ENCODE data around the gene DSTN. TPM values are rescaled to one million over a fixed set of nuclear protein-coding genes. Genes with fewer than 3 reads are reported as not detected.

DSTN gene
- total RNA-seq, 1 donor from 2014 or later, result 258 TPM

GRCh38 chr20:17633850-17634500 lies 64.1 kb downstream of the DSTN start:
- no peak for DNase-seq (ENCODE audit: low spot score in 2 of 2)
- no peak for FAIRE-seq

GRCh38 chr20:17634661-17635331 lies 64.9 kb downstream of the DSTN start:
- peak in 1 of 2 donors; percentile 45 for DNase-seq (ENCODE audit: low spot score in 2 of 2)

GRCh38 chr20:17635332-17636244 lies 65.7 kb downstream of the DSTN start:
- DNase-seq (ENCODE audit: low spot score in 2 of 2) (no peak), FAIRE-seq (no peak)

More at GRCh38 chr20:17634661-17635331, 64.9 kb downstream of the DSTN start:
- no peak for FAIRE-seq

GRCh38 chr20:17636523-17637412 lies 66.9 kb downstream of the DSTN start:
- FAIRE-seq (no peak), DNase-seq (ENCODE audit: low spot score in 2 of 2) (peak; percentile 68 to 69)

GRCh38 chr20:17637413-17637780 lies 67.5 kb downstream of the DSTN start:
- no peak for DNase-seq (ENCODE audit: low spot score in 2 of 2)
- no peak for FAIRE-seq

GRCh38 chr20:17637985-17638640 lies 68.2 kb downstream of the DSTN start:
- FAIRE-seq (no peak), DNase-seq (ENCODE audit: low spot score in 2 of 2) (no peak)

- FAIRE-seq, result no peak
Observed at GRCh38 chr20:17638835-17639407, 69.0 kb downstream of the DSTN start.

GRCh38 chr20:17640146-17640874 lies 70.4 kb downstream of the DSTN start:
- DNase-seq (ENCODE audit: low spot score in 2 of 2) (no peak), FAIRE-seq (no peak)

More at GRCh38 chr20:17638835-17639407, 69.0 kb downstream of the DSTN start:
- DNase-seq (ENCODE audit: low spot score in 2 of 2), result no peak

GRCh38 chr20:17640875-17641378 lies 71.1 kb downstream of the DSTN start:
- FAIRE-seq (no peak), DNase-seq (ENCODE audit: low spot score in 2 of 2) (no peak)

- DNase-seq (ENCODE audit: low spot score in 2 of 2) (no peak), FAIRE-seq (no peak)
Observed at GRCh38 chr20:17641520-17641964, 71.7 kb downstream of the DSTN start.

GRCh38 chr20:17641993-17642392 lies 72.1 kb downstream of the DSTN start:
- DNase-seq (ENCODE audit: low spot score in 2 of 2) (no peak), FAIRE-seq (no peak)

GRCh38 chr20:17642404-17643269 lies 72.8 kb downstream of the DSTN start:
- DNase-seq (ENCODE audit: low spot score in 2 of 2) (no peak), FAIRE-seq (no peak)

GRCh38 chr20:17643531-17644188 lies 73.8 kb downstream of the DSTN start:
- no peak for FAIRE-seq
- DNase-seq (ENCODE audit: low spot score in 2 of 2), result no peak

- FAIRE-seq (no peak), DNase-seq (ENCODE audit: low spot score in 2 of 2) (no peak)
Observed at GRCh38 chr20:17644451-17644850, 74.6 kb downstream of the DSTN start.

- no peak for FAIRE-seq
- DNase-seq (ENCODE audit: low spot score in 2 of 2), result no peak
Observed at GRCh38 chr20:17645010-17645409, 75.1 kb downstream of the DSTN start.

- DNase-seq (ENCODE audit: low spot score in 2 of 2) (no peak), FAIRE-seq (no peak)
Observed at GRCh38 chr20:17645546-17646208, 75.8 kb downstream of the DSTN start.
